Brain microvascular endothelial cell (primary cell): Measurements from ENCODE around the gene KANSL3.

Experiments
- DNase-seq: peaks from one replicate; pipeline ENCODE4 v3.0.0-alpha.2; 2020
- H3K27ac ChIP-seq: fragments of 250-450 bp; sonication (Bioruptor Pico); 2 replicates; pipeline ENCODE4 v1.5.1; 2020; ENCODE audit warnings: mild to moderate bottlenecking, moderate library complexity
- H3K27me3 ChIP-seq: fragments of 250-450 bp; sonication (Bioruptor Pico); replicated peaks from 2 replicates; pipeline ENCODE4 v1.5.1; 2020; ENCODE audit warnings: mild to moderate bottlenecking
- H3K36me3 ChIP-seq: fragments of 250-450 bp; sonication (Bioruptor Pico); replicated peaks from 2 replicates; pipeline ENCODE4 v1.5.1; 2020; ENCODE audit warnings: mild to moderate bottlenecking
- H3K4me3 ChIP-seq: 2 replicates; pipeline ENCODE4 v1.5.1; 2011; ENCODE audit warnings: low read depth, mild to moderate bottlenecking, control low read depth, low read length, moderate library complexity
- CTCF ChIP-seq: IDR thresholded peaks from 2 replicates; pipeline ENCODE4 v1.5.1; 2011; ENCODE audit warnings: low read depth, mild to moderate bottlenecking, moderate library complexity, low read length, control low read depth, inconsistent platforms; ENCODE audit errors: missing control alignments
- in situ Hi-C: cut with HindIII; loops from 2 replicates; pipeline ENCODE4 v1.10.0; 2017; ENCODE audit warnings: low sequenced_read_pairs, low pct_ligation_motif_present

The KANSL3 gene

DNA sequence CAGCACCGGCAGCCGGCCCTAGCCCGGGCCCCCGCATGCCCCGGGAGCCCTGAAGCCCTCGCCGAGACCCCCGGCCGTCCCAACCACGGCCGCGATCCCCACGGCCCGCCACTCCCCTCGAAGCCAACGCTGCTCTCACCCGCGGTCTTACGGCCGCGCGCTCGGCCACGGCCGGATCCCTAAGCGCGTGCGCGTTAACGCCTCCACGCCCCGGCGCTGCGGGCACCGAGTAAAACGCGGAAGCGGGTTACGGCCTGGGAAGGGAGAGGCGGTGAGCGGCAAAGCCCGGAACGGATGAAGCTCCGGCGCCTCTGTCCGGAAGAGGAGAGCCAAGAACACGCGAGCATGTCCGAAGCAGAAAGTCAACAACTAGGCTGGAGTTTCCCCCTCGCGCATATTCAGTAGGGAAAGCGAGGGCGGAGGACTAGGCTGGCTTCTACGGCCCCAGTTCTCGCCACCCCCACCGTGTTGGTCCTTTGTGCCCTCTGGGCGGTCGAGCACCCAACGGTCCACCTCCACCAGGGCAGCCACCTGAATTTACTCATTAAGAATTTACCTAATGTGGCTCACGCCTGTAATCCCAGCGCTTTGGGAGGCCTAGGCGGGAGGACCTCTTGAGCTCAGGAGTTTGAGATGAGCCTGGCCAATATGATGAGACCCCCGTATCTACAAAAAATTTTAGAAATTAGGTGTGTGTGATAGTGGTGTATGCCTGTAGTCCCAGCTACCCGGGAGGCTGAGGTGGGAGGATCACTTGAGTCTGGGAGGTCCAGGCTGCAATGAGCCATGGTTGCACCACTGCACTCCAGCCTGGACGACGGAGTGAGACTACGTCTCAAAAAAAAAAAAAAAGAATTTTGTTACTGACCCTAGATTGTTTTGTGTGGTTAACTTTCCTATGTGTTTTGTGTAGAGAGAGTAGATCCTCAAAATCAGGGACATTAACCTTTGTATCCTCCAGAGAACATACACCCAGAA lies at the start of gene KANSL3:
KANSL3 (minus strand) TSS at position 169 of the 978 bp plus-strand sequence. CDS start 1,177 bp downstream, outside the sequence.
- H3K36me3 ChIP-seq: peaks cover 3% of the 10 kb centered on the region
- no peak for TF ChIP-seq CTCF
- peak within 1 kb of the TSS; percentile 95 for H3K27ac ChIP-seq
- peak within 1 kb of the TSS; percentile 71 for H3K4me3 ChIP-seq
- peak; percentile 80 for DNase-seq
- no peaks in the 10 kb centered on the region for H3K27me3 ChIP-seq
- in situ Hi-C loops: no loop called here

GRCh38 chr2:96687266-96687665 lies 49.2 kb upstream of the KANSL3 start:
- Histone ChIP-seq H3K36me3 (no peaks in the 10 kb centered on the region), H3K4me3 (no peak overlapping the region), H3K27me3 (no peaks in the 10 kb centered on the region), H3K27ac (no peak overlapping the region)
- TF ChIP-seq CTCF: no peak
- in situ Hi-C loops: no loop called here
- DNase-seq: no peak

DNA sequence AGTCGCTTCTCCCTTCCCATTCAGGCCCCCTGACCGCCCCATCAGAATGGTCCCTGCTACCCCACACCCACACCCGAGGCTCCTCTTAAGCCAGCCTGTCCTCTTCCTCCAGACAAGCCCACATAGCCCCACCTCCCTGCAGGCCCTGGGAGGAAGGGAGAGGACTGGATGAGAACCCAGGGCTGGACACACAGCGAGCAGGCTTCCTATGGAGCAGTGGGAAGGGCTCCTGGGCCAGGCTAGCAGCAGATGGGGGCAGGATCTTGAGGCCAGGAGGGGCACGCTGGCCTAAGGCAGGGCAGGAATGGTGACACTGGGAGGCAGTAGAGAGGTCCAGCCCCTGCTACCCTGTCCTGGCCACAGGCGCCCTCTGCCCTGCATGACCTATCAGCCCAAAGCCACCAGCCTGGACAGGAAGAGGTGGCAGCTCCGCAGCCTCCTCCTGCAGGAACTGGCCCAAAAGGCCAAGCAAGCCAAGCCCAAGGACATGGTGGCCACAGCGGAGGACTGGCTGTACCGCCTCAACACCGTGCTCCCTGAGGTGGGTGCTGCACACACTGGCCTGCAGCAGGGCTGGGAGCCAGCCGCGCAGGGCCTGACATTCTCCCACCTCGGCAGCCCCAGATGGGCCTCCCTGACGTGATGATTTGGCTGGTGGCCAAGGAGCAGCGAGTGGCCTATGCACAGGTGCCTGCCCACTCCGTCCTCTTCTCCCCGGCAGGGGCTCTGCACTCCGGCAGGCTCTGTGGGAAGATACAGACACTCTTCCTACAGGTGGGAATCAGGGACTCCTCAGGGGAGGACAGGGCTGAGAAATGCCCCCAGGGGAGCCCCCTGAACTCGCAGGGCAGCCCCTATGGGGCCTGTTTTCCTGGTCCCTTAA lies 47.7 kb upstream of the KANSL3 start:
- Histone ChIP-seq H3K27me3 (no peaks in the 10 kb centered on the region), H3K36me3 (no peaks in the 10 kb centered on the region), H3K4me3 (no peak overlapping the region), H3K27ac (no peak overlapping the region)
- no peak for DNase-seq
- in situ Hi-C loops: no loop called here
- TF ChIP-seq CTCF: no peak

GRCh38 chr2:96684883-96685576 lies 46.9 kb upstream of the KANSL3 start:
- Histone ChIP-seq H3K27me3 (no peaks in the 10 kb centered on the region), H3K36me3 (no peaks in the 10 kb centered on the region), H3K4me3 (no peak overlapping the region), H3K27ac (no peak overlapping the region)
- in situ Hi-C loops: no loop called here
- TF ChIP-seq CTCF: no peak
- DNase-seq: no peak

- Histone ChIP-seq H3K27ac (no peak overlapping the region), H3K4me3 (no peak overlapping the region), H3K36me3 (no peaks in the 10 kb centered on the region), H3K27me3 (no peaks in the 10 kb centered on the region)
- no peak for TF ChIP-seq CTCF
- no peak for DNase-seq
- in situ Hi-C loops: no loop called here
Observed at GRCh38 chr2:96683972-96684820, 46.1 kb upstream of the KANSL3 start.
